GM18502 (cell line): ENCODE results near the gene PLA2G12A.
"Not testable (repeated sequence)": the region's sequence is repeated elsewhere in the genome, so short reads cannot be mapped to it uniquely, and the experiment has no call there.

Experiments
- ATAC-seq: cut with Tn5 transposase; IDR thresholded peaks from one replicate; pipeline ENCODE4 v1.9.1; 2021; ENCODE audit warnings: mild to moderate bottlenecking; ENCODE audit not compliant: unreplicated experiment, poor library complexity

The PLA2G12A gene

GRCh38 chr4:109682875-109683274, 47.0 kb downstream of the PLA2G12A start:
- no peak for ATAC-seq

DNA sequence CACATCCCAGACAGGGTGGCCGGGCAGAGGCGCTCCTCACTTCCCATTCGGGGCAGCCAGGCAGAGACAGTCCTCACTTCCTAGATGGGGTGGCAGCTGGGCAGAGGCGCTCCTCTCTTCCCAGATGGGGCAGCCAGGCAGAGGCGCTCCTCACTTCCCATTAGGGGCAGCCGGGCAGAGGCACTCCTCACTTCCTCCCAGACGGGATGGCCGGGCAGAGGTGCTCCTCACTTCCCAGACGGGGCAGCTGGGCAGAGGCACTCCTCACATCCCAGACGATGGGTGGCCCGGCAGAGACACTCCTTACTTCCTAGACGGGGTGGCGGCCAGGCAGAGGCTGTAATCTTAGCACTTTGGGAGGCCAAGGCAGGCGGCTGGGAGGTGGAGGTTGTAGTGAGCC, 50.9 kb downstream of the PLA2G12A start:
- not testable (repeated sequence) for ATAC-seq

DNA sequence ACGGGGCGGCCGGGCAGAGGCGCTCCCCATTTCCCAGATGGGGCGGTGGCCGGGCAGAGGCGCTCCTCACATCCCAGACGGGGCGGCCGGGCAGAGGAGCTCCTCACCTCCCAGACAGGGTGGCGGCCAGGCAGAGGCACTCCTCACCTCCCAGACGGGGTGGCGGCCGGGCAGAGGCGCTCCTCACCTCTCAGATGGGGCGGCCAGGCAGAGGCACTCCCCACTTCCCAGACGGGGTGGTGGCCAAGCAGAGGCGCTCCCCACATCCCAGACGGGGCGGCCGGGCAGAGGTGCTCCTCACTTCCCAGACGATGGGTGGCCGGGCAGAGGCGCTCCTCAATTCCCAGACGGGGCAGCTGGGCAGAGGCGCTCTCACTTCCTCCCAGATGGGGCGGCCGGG, 51.4 kb downstream of the PLA2G12A start:
- not testable (repeated sequence) for ATAC-seq

GRCh38 chr4:109676886-109677285, 53.0 kb downstream of the PLA2G12A start:
- no peak for ATAC-seq

DNA sequence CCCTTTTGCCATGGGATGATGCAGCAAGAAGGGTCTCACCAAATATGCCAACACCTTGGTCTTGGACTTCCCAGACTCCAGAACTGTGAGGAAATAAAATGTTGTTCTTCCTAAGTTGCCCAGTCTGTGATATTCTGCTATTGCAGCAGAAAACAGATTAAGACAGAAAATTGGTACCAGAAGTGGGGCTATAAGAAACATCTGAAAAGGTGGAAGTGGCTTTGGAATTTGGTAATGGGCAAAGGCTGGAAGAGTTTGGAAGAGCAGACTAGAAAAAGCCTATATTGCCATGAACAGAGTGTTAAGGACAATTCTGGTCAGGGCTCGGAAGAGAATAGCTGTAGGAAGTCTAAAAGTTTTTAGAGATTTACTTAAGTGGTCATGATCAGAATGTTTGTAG, 54.0 kb downstream of the PLA2G12A start:
- no peak for ATAC-seq

GRCh38 chr4:109675181-109675580, 54.7 kb downstream of the PLA2G12A start:
- ATAC-seq: peak; percentile 90

DNA sequence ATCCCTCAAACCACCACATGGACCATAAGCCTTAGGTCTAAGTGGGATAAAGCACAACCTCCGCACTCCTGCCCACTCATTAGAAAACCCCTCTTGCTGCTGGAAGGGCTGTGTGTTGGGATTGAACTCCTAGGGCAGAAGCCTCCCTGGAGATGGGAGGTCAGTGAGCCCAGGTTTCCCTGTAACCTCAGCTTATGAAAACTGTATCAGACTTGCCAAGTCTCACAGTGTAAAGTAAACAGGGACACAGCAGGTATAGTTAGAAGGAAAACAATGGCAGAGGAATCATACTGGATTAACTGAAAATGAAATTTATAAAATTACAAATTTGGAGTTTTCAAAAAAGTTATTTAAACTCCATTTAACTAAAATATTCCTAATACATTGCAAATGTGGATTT, 56.6 kb downstream of the PLA2G12A start:
- ATAC-seq: no peak

- no peak for ATAC-seq
Observed at GRCh38 chr4:109672169-109672930, 57.5 kb downstream of the PLA2G12A start.

DNA sequence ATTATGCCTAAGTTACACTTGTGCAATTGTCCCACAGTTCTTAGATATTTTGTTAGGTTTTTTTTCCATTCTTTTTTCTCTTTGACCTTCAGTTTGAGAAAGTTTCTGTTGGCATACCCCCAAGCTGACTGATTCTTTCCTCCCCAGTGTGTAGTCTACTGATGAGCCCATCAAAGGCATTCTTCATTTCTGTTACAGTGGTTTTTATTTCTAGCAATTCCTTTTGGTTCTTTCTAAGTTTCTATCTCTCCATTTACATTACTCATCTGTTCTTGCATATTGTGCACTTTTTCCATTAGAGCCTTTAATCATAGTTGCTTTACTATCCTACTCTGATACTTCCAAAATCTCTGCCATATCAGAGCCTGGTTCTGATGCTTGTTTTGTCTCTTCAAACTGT, 58.5 kb downstream of the PLA2G12A start:
- no peak for ATAC-seq

GRCh38 chr4:109665783-109666485, 63.9 kb downstream of the PLA2G12A start:
- ATAC-seq: no peak

GRCh38 chr4:109662771-109663170, 67.1 kb downstream of the PLA2G12A start:
- ATAC-seq: no peak

- no peak for ATAC-seq
Observed at GRCh38 chr4:109662116-109662515, 67.8 kb downstream of the PLA2G12A start.
